Loucy (cell line): ENCODE measurements around the gene CASK.

Source experiments
- H2AFZ ChIP-seq: fragments of 200-600 bp; sonication (generic); 2 replicates; pipeline ENCODE4 v1.6.0; 2016; ENCODE audit warnings: antibody characterized with exemption, mild to moderate bottlenecking, low read length, moderate library complexity
- H3F3A ChIP-seq: fragments of 200-600 bp; 2 replicates; pipeline ENCODE4 v1.6.0; 2016; ENCODE audit warnings: antibody characterized with exemption, low read depth, mild to moderate bottlenecking
- H3K27me3 ChIP-seq: fragments of 200-600 bp; sonication (generic); 2 replicates; pipeline ENCODE4 v1.6.1; 2014; ENCODE audit warnings: low read length, mild to moderate bottlenecking; ENCODE audit not compliant: insufficient read depth, poor library complexity, severe bottlenecking
- H3K36me3 ChIP-seq: fragments of 200-600 bp; sonication (generic); 2 replicates; pipeline ENCODE4 v1.6.1; 2016; ENCODE audit warnings: low read length; ENCODE audit not compliant: insufficient read depth
- H3K4me1 ChIP-seq: fragments of 200-600 bp; sonication (generic); 2 replicates; pipeline ENCODE4 v1.5.1; 2014; ENCODE audit warnings: low read length, mild to moderate bottlenecking; ENCODE audit not compliant: insufficient read depth, poor library complexity, severe bottlenecking
- H3K4me2 ChIP-seq: fragments of 200-600 bp; sonication (generic); 2 replicates; pipeline ENCODE4 v1.6.0; 2014; ENCODE audit warnings: antibody characterized with exemption, low read length, low read depth, mild to moderate bottlenecking; ENCODE audit not compliant: poor library complexity, severe bottlenecking
- H3K4me3 ChIP-seq: fragments of 200-600 bp; sonication (generic); 2 replicates; pipeline ENCODE4 v1.5.1; 2014; ENCODE audit warnings: low read length, mild to moderate bottlenecking, mixed read lengths; ENCODE audit not compliant: poor library complexity, severe bottlenecking
- H3K79me2 ChIP-seq: fragments of 200-600 bp; sonication (generic); 2 replicates; pipeline ENCODE4 v1.6.1; 2014; ENCODE audit warnings: low read length; ENCODE audit not compliant: insufficient read depth
- H3K9ac ChIP-seq: fragments of 200-600 bp; sonication (generic); 2 replicates; pipeline ENCODE4 v1.6.0; 2014; ENCODE audit warnings: mild to moderate bottlenecking, low read depth, low read length, moderate library complexity; ENCODE audit not compliant: poor library complexity, severe bottlenecking
- H3K9me2 ChIP-seq: fragments of 200-600 bp; sonication (generic); replicated peaks from 2 replicates; pipeline ENCODE4 v1.6.1; 2016; ENCODE audit warnings: low read depth, low read length, mixed read lengths
- H3K9me3 ChIP-seq: fragments of 200-600 bp; sonication (generic); 2 replicates; pipeline ENCODE4 v1.6.1; 2014; ENCODE audit warnings: mild to moderate bottlenecking, antibody characterized with exemption, low read length, low read depth; ENCODE audit not compliant: insufficient read depth
- H4K20me1 ChIP-seq: fragments of 200-600 bp; sonication (generic); 2 replicates; pipeline ENCODE4 v1.6.0; 2014; ENCODE audit warnings: antibody characterized with exemption, low read length, mild to moderate bottlenecking; ENCODE audit not compliant: insufficient read depth, poor library complexity, severe bottlenecking
- CTCF ChIP-seq: fragments of 200-600 bp; sonication (generic); conservative IDR thresholded peaks from 2 replicates; pipeline ENCODE4 v1.5.1; 2014; ENCODE audit warnings: mild to moderate bottlenecking, antibody characterized with exemption, low read length
- EZH2phosphoT487 ChIP-seq: fragments of 200-600 bp; IDR thresholded peaks from 2 replicates; pipeline ENCODE4 v1.6.1; 2018; ENCODE audit warnings: antibody characterized with exemption, mild to moderate bottlenecking, moderate library complexity, borderline replicate concordance

The CASK gene

DNA sequence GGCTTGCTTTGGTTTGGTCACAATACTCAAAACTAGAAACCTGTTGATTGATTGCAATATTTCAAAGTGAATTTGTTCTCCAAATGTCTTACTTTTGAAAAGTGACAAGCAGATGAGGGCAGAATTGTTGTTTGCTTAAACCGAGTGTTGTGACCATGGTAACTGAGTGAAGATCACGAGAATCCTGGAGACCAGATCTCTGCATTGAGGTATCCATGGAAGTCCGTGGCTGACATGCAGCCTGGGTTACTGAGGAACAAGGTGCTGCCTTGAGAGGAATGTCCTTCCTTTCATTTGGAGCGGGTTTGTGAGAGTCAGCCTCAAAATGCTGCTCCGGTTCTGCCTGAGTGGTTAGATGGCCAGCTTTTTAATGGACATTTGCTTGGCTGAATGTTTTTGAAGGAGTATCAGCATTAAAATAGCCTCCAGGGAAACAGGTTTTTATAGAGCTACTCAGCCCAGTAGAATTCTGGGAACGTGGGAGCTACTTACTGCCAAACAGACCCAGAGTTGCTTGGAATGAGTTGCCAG lies 444.9 kb downstream of the CASK start:
- no peaks in the 10 kb centered on the region for H3F3A ChIP-seq
- H3K9me3 ChIP-seq = no peaks in the 10 kb centered on the region
- no peaks in the 10 kb centered on the region for H3K4me1 ChIP-seq
- H3K4me2 ChIP-seq = no peak overlapping the region
- H3K9ac ChIP-seq = no peak overlapping the region
- no peak overlapping the region for H2AFZ ChIP-seq
- no peaks in the 10 kb centered on the region for H4K20me1 ChIP-seq
- no peaks in the 10 kb centered on the region for H3K27me3 ChIP-seq
- H3K79me2 ChIP-seq = no peaks in the 10 kb centered on the region
- no peak for TF ChIP-seq CTCF
- no peak for TF ChIP-seq EZH2phosphoT487
- no peaks in the 10 kb centered on the region for H3K9me2 ChIP-seq
- H3K4me3 ChIP-seq = no peak overlapping the region
- H3K36me3 ChIP-seq = no peaks in the 10 kb centered on the region

DNA sequence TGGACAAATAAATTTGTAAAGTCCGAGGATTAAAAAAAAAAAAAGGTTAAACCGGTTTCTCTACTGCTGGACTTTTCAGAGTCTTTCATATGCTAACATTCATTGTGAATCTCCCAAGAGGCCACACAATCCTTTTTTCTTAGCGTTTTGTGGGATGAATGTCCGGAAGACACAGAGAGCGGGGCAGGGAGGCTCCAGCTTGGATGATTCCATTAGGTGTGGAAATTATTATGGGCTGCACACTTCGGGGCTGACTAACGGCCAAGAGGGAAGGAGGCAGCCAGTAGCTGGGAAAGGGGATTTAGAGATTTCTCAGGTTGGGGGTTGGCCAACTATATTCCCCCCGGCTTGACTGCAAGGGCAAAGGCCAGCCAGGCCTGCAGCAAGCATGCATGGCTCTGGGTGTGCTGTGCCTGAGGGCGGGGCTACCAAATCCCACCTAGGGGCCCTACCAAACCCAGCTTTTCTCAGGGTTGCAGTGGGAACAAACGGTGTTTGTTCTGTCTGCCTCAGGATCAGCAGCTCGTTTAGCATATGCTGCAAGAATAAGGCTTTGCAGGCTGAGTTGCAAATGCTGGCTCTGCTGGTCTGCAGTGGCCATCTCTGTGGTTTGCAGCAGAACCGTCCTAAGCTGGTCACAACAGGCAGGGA lies 447.6 kb downstream of the CASK start:
- TF ChIP-seq CTCF = no peak
- TF ChIP-seq EZH2phosphoT487 = no peak
- no peak overlapping the region for H3K4me3 ChIP-seq
- no peaks in the 10 kb centered on the region for H3K9me2 ChIP-seq
- no peak overlapping the region for H3K4me2 ChIP-seq
- no peaks in the 10 kb centered on the region for H3K27me3 ChIP-seq
- H3F3A ChIP-seq = no peaks in the 10 kb centered on the region
- H3K36me3 ChIP-seq = no peaks in the 10 kb centered on the region
- no peaks in the 10 kb centered on the region for H3K79me2 ChIP-seq
- no peaks in the 10 kb centered on the region for H4K20me1 ChIP-seq
- no peak overlapping the region for H2AFZ ChIP-seq
- no peaks in the 10 kb centered on the region for H3K4me1 ChIP-seq
- H3K9ac ChIP-seq = no peak overlapping the region
- no peaks in the 10 kb centered on the region for H3K9me3 ChIP-seq

DNA sequence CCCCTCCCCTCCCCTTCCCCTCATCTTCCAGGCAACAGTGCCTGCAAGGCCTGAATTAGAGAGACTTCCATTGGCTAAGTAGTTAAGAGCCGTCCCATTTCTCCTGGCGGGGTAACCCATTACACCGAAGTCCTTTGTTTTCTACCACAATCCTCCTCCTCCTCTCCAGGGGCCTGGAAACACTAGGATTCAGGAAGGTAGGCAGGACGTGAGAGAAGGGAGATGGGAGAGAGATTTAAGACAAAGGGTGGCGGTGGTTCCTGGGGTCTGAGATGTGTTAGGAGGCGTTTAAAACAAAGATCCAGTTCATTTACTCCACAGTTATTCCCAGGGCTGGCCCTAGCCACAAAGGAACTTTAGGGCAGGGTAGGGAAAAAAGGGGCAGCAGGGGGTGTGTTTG lies 448.2 kb downstream of the CASK start:
- H4K20me1 ChIP-seq = no peaks in the 10 kb centered on the region
- H3K9ac ChIP-seq = no peak overlapping the region
- H3K79me2 ChIP-seq = no peaks in the 10 kb centered on the region
- no peak overlapping the region for H3K4me2 ChIP-seq
- no peaks in the 10 kb centered on the region for H3K27me3 ChIP-seq
- TF ChIP-seq CTCF = no peak
- TF ChIP-seq EZH2phosphoT487 = no peak
- H3K4me1 ChIP-seq = no peaks in the 10 kb centered on the region
- no peaks in the 10 kb centered on the region for H3K9me2 ChIP-seq
- no peaks in the 10 kb centered on the region for H3F3A ChIP-seq
- H3K9me3 ChIP-seq = no peaks in the 10 kb centered on the region
- no peak overlapping the region for H2AFZ ChIP-seq
- no peaks in the 10 kb centered on the region for H3K36me3 ChIP-seq
- no peak overlapping the region for H3K4me3 ChIP-seq
